GM19395 (cell line): Measurements from ENCODE around the gene KCNK10.

Experiments used
- ATAC-seq: cut with Tn5 transposase; IDR thresholded peaks from one replicate; pipeline ENCODE4 v1.9.1; 2021; ENCODE audit warnings: mild to moderate bottlenecking, moderate library complexity; ENCODE audit not compliant: unreplicated experiment

Gene KCNK10

DNA sequence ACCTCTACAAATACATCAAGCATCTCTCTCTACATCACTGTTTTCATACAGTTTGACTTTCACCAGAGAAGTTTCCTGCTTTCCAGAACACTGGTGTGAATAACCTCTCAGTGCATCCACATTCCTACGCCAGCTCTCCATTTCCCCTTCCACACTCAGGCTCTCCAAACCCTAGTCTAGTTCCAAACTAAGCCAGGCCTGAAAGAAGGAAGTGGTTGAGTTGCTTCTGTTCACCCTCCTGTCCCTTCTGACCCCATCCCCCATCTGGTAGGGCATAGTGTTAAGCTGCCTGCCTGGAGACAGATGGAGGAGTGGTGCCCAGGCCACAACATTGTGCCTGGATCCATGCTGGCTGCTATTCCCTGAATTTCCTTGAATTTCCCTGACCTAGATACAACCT, 185.7 kb downstream of the KCNK10 start:
- ATAC-seq: no peak
